Endothelial cell of umbilical vein (primary cell): ENCODE data around the gene MAP1LC3B. TPM values are rescaled to one million over a fixed set of nuclear protein-coding genes. Genes with fewer than 3 reads are reported as not detected.

Experiments
- BruUV-seq: library from RNA; stranded (reverse); fragments of 400-500 nt; replicated peaks from 2 replicates; lab custom pipeline; 2021; lab: Mats Ljungman, UMichigan
- CTCF ChIA-PET: fragments of 300-600, 350-600 bp; sonication (Branson Sonifier 250); formaldehyde crosslinking; loops from one replicate; lab custom pipeline; 2021; ENCODE audit warnings: antibody characterized with exemption, inconsistent platforms; lab: Charles Lee
- POLR2A ChIA-PET: fragments of 300-600, 350-600 bp; sonication (Branson Sonifier 250); formaldehyde crosslinking; loops from one replicate; lab custom pipeline; 2021; ENCODE audit warnings: antibody characterized with exemption, inconsistent platforms; lab: Charles Lee
- DNase-seq: peaks from one replicate; pipeline ENCODE4 v3.0.0-alpha.2; 2011; ENCODE audit warnings: low read depth, low spot score
- FAIRE-seq: peaks from 2 replicates; lab custom pipeline; 2011; peaks lifted over from hg19 to GRCh38; lab: Jason Lieb, UNC
- H2AFZ ChIP-seq: 2 replicates; pipeline ENCODE4 v1.6.0; 2012; ENCODE audit warnings: low read depth, low read length, control low read depth, inconsistent platforms
- H3K27ac ChIP-seq: 2 replicates; pipeline ENCODE4 v1.5.1; 2011; ENCODE audit warnings: low read depth, mild to moderate bottlenecking, control low read depth, low read length, moderate library complexity; ENCODE audit not compliant: insufficient read depth
- H3K27me3 ChIP-seq, 2 experiments: 2 replicates each; pipeline versions ENCODE4 v1.6.0 to v1.6.1; 2011; ENCODE audit warnings: low read length in 2 of 2, mixed read lengths in 1 of 2; ENCODE audit not compliant: control insufficient read depth in 2 of 2, insufficient read depth in 2 of 2
- H3K36me3 ChIP-seq, 2 experiments: 2 replicates in 1 of 2; 3 replicates in 1 of 2; pipeline ENCODE4 v1.5.1; 2011; ENCODE audit warnings: low read length in 2 of 2, mild to moderate bottlenecking in 1 of 2, moderate library complexity in 1 of 2; ENCODE audit not compliant: control insufficient read depth in 2 of 2, insufficient read depth in 2 of 2; ENCODE audit errors: extremely low read depth in 1 of 2
- H3K4me1 ChIP-seq: 3 replicates; pipeline ENCODE4 v1.5.1; 2011; ENCODE audit warnings: mild to moderate bottlenecking, low read length; ENCODE audit not compliant: control insufficient read depth, insufficient read depth; ENCODE audit errors: extremely low read depth
- H3K4me2 ChIP-seq: 2 replicates; pipeline ENCODE4 v1.6.1; 2011; ENCODE audit warnings: low read length, control low read depth, mixed read lengths; ENCODE audit not compliant: insufficient read depth
- H3K4me3 ChIP-seq, 3 experiments: fragments of 200-600 bp in 1 of 3; sonication (generic), shearing (Covaris generic) in 1 of 3; replicated peaks in 1 of 3; 2 replicates each; pipeline ENCODE4 v1.5.1; 2011 to 2016; ENCODE audit warnings: control low read depth in 3 of 3, low read length in 3 of 3, mild to moderate bottlenecking in 2 of 3, inconsistent platforms in 1 of 3, low read depth in 1 of 3, moderate library complexity in 1 of 3; ENCODE audit not compliant: insufficient read depth in 1 of 3
- H3K79me2 ChIP-seq: 2 replicates; pipeline ENCODE4 v1.6.0; 2012; ENCODE audit warnings: low read length, inconsistent platforms; ENCODE audit not compliant: control insufficient read depth, insufficient read depth
- H3K9ac ChIP-seq: replicated peaks from 2 replicates; pipeline ENCODE3; 2011; ENCODE audit warnings: low read length, control low read depth; ENCODE audit not compliant: insufficient read depth; ENCODE audit errors: extremely low read depth
- H3K9me1 ChIP-seq: replicated peaks from 3 replicates; pipeline ENCODE4 v1.6.0; 2011; ENCODE audit warnings: mild to moderate bottlenecking, low read length; ENCODE audit not compliant: control insufficient read depth, insufficient read depth; ENCODE audit errors: extremely low read depth
- H3K9me3 ChIP-seq: replicated peaks from 2 replicates; pipeline ENCODE4 v1.5.1; 2012; ENCODE audit warnings: low read length, inconsistent platforms; ENCODE audit not compliant: control insufficient read depth, insufficient read depth
- H4K20me1 ChIP-seq: replicated peaks from 2 replicates; pipeline ENCODE3; 2011; ENCODE audit warnings: mild to moderate bottlenecking, low read length; ENCODE audit not compliant: control insufficient read depth, insufficient read depth; ENCODE audit errors: extremely low read depth
- EZH2 ChIP-seq: IDR thresholded peaks from 2 replicates; pipeline ENCODE4 v1.6.1; 2012; ENCODE audit warnings: borderline replicate concordance, low read depth, mild to moderate bottlenecking, moderate library complexity, low read length, inconsistent platforms; ENCODE audit not compliant: severe bottlenecking
- FOS ChIP-seq: IDR thresholded peaks from 2 replicates; pipeline ENCODE4 v1.6.1; 2011; ENCODE audit warnings: mild to moderate bottlenecking, low read length, moderate library complexity, borderline replicate concordance; ENCODE audit not compliant: insufficient read depth
- GATA2 ChIP-seq: IDR thresholded peaks from 2 replicates; pipeline ENCODE4 v1.7.0; 2011; ENCODE audit warnings: low read depth, mild to moderate bottlenecking, moderate library complexity, mixed read lengths, low read length; ENCODE audit not compliant: insufficient read length, insufficient read depth
- JUN ChIP-seq: IDR thresholded peaks from 2 replicates; pipeline ENCODE4 v1.6.1; 2011; ENCODE audit warnings: borderline replicate concordance, low read depth; ENCODE audit not compliant: insufficient read length, insufficient read depth
- MYC ChIP-seq: IDR thresholded peaks from one replicate; pipeline ENCODE4 v1.6.1; 2011; ENCODE audit warnings: mild to moderate bottlenecking, low read depth, low read length
- POLR2A ChIP-seq: IDR thresholded peaks from 2 replicates; pipeline ENCODE4 v1.6.1; 2012; ENCODE audit warnings: low read depth, mild to moderate bottlenecking, control low read depth, low read length
- POLR2AphosphoS5 ChIP-seq: IDR thresholded peaks from 2 replicates; pipeline ENCODE4 v1.6.1; 2012; ENCODE audit warnings: low read depth, mild to moderate bottlenecking, control low read depth, low read length, moderate library complexity; ENCODE audit not compliant: insufficient read depth
- dilution Hi-C: fragments of 300-500 bp; cut with MboI; formaldehyde crosslinking; loops from one replicate; pipeline ENCODE4 v1.15.0; 2019; ENCODE audit warnings: low sequenced_read_pairs; ENCODE audit not compliant: extremely low pct_ligation_motif_present
- intact Hi-C: fragments of 100-400 bp; cut with micrococcal nuclease; formaldehyde crosslinking; loops from one replicate; pipeline ENCODE4 v1.10.0; 2022
- polyA plus RNA-seq, 4 experiments: library from polyadenylated mRNA; depleted of rRNA in 3 of 4; stranded (reverse) in 3 of 4; unstranded in 1 of 4; fragments of >200 nt; gene quantifications; 2 replicates each; pipeline versions ENCODE4 v1.2.1 to v1.2.3, GENCODE V29; 2011 to 2012; ENCODE audit warnings: missing spikeins in 1 of 4
- total RNA-seq: library from RNA; stranded (reverse); gene quantifications from 2 replicates; pipeline ENCODE4 v1.2.3, GENCODE V29; 2021
- TF ChIP-seq, protein P1 (sequence below): IDR thresholded peaks from 2 replicates; pipeline ENCODE4 v1.6.1; 2011; ENCODE audit not compliant: insufficient read depth, insufficient read length
- TF ChIP-seq, protein P2 (sequence below), 2 donors: IDR thresholded peaks; 1 replicate in 1 of 2; 2 replicates in 1 of 2; pipeline ENCODE4 v1.5.1; 2011; ENCODE audit warnings: low read length in 2 of 2, mild to moderate bottlenecking in 2 of 2, moderate library complexity in 2 of 2, control low read depth in 1 of 2, inconsistent platforms in 1 of 2, low read depth in 1 of 2; ENCODE audit not compliant: insufficient read depth in 1 of 2; ENCODE audit errors: extremely low read depth in 1 of 2

MAP1LC3B gene
- total and polyA plus RNA-seq, 2 donors (not counting 3 experiments of a cell fraction or from before 2014, with no cell fraction given) = 40.7 to 99.9 TPM

DNA sequence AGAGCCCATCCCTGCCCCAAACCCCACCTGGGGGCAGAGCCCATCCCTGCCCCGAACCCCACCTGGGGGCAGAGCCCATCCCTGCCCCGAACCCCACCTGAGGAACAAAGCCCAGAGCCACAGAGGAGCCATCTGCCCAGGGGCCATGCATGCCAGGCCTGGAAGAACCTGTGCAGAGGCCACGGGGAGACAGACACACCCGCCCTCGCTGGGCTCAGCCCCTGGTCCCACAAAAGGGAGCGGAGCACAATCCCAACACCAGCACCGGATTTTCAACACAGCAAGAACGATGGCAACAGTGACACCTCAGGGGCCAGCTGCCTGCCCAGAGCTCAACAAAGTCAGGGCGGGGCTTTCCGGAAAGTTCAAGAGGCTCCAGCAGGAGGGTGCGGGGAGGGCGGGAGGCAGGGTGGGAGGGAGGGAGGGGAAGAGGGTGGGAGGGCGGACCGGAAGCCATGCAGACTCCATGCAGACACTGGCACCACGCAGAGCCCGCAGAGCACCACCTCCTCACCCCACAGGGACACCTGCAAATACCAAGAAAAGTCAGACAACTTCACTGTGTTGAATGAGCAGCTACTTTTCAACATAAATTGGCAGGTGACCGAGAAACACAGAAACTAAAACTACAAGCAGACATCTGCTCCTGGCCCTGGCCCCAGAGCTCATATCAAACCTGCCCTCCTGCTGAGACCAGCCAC is 47.1 kb upstream of the MAP1LC3B start:
- Histone ChIP-seq H3K4me1 (peaks cover 7% of the 10 kb centered on the region), H2AFZ (no peak overlapping the region), H4K20me1 (no peaks in the 10 kb centered on the region), H3K9me1 (no peaks in the 10 kb centered on the region), H3K9me3 (no peaks in the 10 kb centered on the region), H3K9ac (no peak overlapping the region), H3K4me2 (no peak overlapping the region), H3K79me2 (peaks cover 1% of the 10 kb centered on the region), H3K27ac (no peak overlapping the region), H3K27me3 (no peaks in the 10 kb centered on the region), H3K4me3 (no peak overlapping the region), H3K36me3 (peaks cover 3 to 18% of the 10 kb centered on the region in 2 experiments)
- intact Hi-C loops (no loop called here), dilution Hi-C loops (no loop called here)
- ChIA-PET CTCF (interaction anchor here (1.2 to 1.9 kb wide), 2 partner anchors 13 to 47 kb away, joined by 3 to 5 read pairs; no protein-coding TSS in a partner anchor), POLR2A (no interaction called here)
- no TSS peak for BruUV-seq
- FAIRE-seq = no peak
- no peak for DNase-seq
- TF ChIP-seq, protein P1, sequence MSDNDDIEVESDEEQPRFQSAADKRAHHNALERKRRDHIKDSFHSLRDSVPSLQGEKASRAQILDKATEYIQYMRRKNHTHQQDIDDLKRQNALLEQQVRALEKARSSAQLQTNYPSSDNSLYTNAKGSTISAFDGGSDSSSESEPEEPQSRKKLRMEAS = no peak
- TF ChIP-seq JUN (no peak), EZH2 (no peak), FOS (no peak), MYC (no peak), GATA2 (no peak), POLR2AphosphoS5 (no peak), POLR2A (no peak)
- TF ChIP-seq, protein P2, sequence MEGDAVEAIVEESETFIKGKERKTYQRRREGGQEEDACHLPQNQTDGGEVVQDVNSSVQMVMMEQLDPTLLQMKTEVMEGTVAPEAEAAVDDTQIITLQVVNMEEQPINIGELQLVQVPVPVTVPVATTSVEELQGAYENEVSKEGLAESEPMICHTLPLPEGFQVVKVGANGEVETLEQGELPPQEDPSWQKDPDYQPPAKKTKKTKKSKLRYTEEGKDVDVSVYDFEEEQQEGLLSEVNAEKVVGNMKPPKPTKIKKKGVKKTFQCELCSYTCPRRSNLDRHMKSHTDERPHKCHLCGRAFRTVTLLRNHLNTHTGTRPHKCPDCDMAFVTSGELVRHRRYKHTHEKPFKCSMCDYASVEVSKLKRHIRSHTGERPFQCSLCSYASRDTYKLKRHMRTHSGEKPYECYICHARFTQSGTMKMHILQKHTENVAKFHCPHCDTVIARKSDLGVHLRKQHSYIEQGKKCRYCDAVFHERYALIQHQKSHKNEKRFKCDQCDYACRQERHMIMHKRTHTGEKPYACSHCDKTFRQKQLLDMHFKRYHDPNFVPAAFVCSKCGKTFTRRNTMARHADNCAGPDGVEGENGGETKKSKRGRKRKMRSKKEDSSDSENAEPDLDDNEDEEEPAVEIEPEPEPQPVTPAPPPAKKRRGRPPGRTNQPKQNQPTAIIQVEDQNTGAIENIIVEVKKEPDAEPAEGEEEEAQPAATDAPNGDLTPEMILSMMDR (IDR thresholded peaks at IDR 0.05; ENCODE audit: extremely low read depth in 1 of 2, insufficient read depth in 1 of 2, low read depth in 1 of 2, low read length in 2 of 2) = no peak
